ENCODE measurements around the gene BDKRB2.

BDKRB2 gene

GRCh38 chr14:96201965-96202364 is 2.7 kb upstream of the BDKRB2 start:
- DNase-seq: no peak

DNA sequence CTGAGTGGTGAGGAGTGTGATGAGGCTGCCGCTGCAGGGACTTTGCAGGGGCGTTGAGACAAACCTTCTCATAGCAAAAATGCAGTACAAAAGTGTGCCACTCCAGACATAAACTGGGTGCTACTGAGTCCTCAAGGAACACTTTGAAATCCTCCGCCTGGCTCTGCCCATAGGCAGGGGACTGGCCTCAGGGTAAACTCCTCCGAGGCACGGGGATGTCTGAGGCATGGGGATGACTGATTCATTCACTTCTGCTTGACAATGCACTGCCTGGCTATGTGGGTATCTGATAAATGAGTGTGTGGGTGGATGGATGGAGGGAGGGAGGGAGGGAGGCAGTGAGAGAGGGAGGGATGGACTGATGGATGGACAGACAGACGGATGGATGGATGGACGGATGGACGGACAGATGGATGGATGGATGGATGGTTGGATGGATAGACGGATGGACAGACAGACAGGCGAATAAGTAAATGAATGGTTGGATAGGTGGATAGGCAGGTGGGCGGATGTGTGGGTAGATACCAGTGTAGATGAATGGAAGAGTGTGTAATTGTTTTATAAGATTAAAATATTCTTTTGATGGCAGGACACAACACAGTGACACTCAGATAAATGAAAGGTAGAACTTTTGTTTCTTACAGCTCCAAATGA is 2.1 kb upstream of the BDKRB2 start:
- no peak for DNase-seq

DNA sequence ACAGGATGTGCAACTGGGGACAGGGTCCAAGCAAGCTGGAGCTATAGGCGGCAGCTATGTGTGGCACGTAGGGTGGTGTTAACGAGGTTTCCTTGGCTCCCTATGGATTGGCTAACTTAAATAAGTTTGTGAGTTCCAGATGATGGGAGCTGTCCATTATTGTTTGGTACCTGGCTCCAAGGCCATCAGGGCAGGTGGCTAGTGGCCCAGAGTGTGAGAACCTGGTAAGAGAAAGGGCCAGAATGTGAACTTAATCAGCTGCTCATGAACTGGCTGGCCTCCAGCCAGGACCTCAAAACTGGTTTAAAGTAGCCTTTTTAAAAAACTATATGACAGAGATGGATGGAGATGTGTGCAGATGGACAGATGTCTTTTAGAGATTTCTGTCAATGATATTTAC is 1.5 kb upstream of the BDKRB2 start:
- no peak for DNase-seq

- DNase-seq: no peak
Observed at GRCh38 chr14:96203635-96204034, 1.0 kb upstream of the BDKRB2 start.

DNA sequence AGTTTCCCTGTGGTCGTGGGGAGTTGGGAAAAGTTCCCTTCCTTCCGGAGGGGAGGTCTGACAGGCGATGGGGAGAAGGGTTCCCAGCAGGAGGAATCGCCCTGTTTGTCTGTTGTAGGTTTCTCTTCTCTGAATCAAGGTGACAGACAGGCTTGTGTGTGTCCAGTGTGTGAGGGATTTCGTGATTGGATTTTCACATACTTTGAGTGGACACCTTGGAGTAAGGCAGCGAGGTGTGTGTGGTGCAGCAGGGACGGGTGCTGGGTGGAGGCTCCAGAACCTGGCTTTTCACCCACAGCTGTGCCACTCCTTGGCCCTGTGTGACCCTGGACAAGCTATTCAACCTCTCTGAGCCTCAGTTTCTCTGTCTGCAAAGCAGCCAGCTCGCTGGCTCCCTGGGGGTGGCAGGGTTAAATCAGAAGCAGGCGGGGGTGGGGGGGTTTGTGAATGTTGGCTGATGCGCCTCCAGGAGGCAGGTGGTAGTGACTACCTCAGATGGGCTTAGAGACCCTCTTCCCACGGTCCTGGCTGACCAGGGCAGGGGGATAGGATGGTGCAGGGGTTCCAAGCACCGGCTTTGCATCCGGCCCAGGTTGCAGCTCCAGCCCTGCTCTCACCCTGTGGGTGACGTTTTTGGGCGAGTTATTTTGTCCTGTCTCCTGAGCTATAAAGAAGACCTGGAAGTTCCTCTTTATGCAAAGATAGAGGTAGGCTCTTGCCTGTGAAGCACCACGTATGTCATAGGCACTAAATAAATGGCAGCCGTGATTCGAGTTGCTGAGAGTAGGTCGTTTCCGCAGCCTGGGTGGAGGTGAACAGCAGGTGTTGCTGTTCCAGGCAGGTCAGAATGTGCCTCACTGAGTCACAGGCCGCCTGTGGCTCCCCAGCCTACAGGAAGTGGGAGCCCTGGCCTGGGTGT is 679 bp downstream of the BDKRB2 start:
- DNase-seq: no peak

DNA sequence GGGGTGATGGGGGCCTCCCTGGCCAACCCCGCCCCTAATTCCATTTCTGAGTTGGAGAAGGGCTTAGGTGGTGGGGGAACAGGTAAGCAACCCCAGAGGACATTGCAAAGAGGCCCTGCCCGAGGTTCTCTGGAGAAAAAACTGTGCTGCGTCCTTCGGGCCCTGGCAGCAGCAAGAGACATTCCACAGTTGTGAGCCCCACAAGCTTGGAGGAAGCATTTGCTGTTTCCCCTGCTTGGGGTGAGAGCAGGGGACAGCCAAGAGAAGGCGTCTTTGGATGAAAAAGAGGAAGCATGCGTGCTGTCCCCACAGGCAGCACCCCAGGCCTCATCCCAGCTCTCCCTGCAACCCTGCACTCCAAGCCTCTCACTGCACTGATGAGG is 1.3 kb downstream of the BDKRB2 start:
- DNase-seq: peak; percentile 29

- no peak for DNase-seq
Observed at GRCh38 chr14:96206461-96206860, 1.8 kb downstream of the BDKRB2 start.

- no peak for DNase-seq
Observed at GRCh38 chr14:96207686-96208085, 3.0 kb downstream of the BDKRB2 start.

DNA sequence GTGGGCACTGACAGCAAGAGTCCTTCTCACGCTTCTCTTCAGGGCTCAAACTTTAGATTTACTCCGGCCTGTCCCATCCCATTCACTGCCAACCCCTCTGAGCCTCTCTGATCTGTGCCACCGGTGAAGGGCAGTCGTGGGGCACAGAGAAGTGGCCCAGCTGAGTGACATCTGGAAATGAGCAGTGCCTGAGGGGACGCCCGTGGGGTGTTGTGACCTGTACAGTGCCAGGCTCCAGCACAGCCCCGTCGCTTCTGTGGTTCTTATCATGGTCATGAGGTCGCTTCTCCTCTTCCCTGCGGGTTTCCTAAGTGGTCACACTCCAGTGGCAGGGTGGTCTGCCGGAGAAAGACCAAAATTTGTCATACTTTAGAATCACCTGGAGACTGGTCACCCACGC is 4.1 kb downstream of the BDKRB2 start:
- DNase-seq: no peak

GRCh38 chr14:96212140-96212539 is 7.5 kb downstream of the BDKRB2 start:
- DNase-seq: no peak

GRCh38 chr14:96212896-96213295 is 8.3 kb downstream of the BDKRB2 start:
- DNase-seq: no peak

GRCh38 chr14:96213871-96214465 is 9.3 kb downstream of the BDKRB2 start:
- DNase-seq: no peak

DNA sequence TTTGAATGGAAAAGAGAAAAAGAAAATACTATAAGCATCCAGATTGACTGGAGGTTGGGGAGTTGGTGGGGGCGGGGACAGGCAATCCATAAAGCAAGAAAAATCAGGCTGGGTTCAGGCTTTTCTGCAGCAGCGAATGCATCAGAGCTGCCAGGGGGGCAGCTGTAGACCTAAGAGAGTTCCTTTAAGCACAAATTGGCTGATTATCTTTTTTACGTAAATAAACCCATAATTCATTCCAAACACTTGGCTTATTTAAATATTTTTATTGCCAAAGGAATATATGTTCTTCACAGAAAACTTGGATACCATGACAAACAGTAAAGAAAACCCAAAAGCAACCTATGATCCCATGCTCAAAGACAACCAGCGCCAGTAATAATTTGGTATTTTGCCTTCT is 10.2 kb downstream of the BDKRB2 start:
- DNase-seq: no peak

DNA sequence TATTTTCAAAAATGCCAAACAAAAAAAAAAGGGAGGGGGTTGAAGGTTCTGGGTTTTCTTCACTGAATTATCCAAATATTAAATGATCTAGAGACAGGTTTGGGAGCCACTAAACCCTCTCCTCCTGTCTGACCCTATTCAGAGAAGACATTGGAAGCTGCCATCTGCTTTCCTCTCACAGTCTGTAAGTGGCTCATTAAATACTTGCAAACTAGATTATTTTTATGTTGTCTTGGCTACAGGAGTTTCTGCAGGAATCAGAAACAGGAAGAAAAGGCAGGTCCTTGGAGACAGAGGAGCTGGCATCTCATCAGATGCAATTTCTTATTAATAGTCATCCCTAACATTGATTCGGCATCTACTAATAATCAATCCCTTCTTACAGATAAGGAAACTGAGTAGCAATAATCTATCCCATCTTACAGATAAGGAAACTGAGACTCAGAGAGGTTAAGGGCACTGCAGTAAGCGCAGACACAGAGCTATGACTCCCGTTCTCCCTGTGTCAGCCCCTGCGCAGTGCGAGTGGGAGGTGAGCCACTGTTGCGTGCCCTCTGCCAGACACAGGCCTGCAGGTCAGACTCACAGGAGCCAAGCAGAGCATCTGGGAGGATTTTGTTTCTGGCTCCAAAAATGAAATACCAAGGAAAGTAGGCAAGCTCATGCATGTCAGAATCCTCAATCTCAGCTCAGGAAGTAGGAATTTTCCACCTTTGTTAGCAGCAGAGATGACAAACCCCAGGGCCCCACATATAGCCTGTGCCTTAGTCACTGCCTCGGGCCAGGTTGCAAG is 11.0 kb downstream of the BDKRB2 start:
- DNase-seq: no peak

DNA sequence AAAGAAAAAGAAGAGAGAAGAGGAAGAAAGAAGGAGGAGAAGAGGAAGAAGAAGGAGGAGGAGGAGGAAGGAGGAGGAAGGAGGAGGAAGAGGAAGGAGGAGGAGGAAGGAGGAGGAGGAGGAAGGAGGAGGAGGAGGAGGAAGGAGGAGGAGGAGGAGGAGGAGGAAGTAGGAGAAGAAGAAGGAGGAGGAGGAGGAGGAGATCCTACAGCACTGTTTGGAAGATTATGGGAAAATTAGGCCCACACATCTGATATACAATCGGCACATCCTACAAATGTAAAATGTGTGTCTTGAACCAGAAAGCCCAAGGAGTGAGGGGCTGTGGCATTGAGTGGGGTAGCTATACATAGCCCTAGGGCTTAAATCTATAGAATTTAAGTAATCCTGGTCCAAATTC is 12.0 kb downstream of the BDKRB2 start:
- DNase-seq: no peak

DNA sequence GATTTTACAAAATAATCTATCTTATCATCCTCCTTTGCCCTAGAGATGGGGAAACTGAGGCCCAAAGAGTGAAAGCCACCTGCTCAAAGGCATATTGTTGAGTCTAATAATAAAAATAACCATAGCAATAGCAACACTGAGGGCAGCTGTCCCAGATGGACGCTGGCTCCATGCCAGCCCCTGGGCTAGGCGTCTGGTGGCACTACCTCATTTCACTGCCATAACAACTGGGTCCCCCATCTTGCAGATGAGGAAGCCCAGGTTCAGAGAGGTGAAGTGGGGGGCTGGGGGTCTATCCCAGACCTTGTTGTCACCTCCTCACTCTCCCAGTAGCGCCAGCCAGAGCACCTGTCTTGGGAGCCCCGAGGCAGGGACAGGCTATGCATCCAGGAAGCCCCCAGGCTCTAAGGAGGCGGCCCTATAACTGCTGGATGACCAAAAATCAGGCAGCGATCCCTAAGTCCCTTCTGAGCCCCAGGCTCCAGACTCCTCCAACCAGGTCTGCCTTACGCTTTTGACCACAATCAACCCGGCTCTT is 12.8 kb downstream of the BDKRB2 start:
- no peak for DNase-seq

GRCh38 chr14:96221109-96221650 is 16.5 kb downstream of the BDKRB2 start:
- no peak for DNase-seq

- DNase-seq: no peak
Observed at GRCh38 chr14:96221841-96222240, 17.2 kb downstream of the BDKRB2 start.

GRCh38 chr14:96224480-96225096 is 19.9 kb downstream of the BDKRB2 start:
- no peak for DNase-seq

- no peak for DNase-seq
Observed at GRCh38 chr14:96225213-96225612, 20.6 kb downstream of the BDKRB2 start.

GRCh38 chr14:96225745-96226151 is 21.1 kb downstream of the BDKRB2 start:
- DNase-seq: no peak

DNA sequence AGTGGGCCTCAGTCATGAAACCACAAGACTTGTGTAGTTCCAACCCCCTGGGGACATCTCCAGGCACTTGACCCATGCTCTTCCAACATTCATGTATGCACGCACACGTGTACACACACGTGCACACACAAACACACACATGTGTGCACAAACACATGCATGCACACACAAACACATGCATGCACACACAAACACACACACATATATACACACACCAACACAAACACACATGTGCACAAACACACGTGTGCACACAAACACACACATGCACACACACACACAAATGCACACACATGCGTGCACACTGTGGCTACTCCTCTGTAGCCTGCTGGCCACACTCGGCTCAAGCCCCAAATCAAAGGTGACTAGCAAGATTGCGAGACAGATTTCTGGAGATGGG is 22.8 kb downstream of the BDKRB2 start:
- no peak for DNase-seq
